Choroid plexus epithelial cell (primary cell): ENCODE data around the gene FRMD4A.

Experiments
- DNase-seq: peaks from one replicate; pipeline ENCODE4 v3.0.0-alpha.2; 2010; ENCODE audit warnings: low read depth
- H3K4me3 ChIP-seq: 2 replicates; pipeline ENCODE4 v1.5.1; 2011; ENCODE audit warnings: low read depth, mild to moderate bottlenecking, control low read depth, low read length, moderate library complexity
- CTCF ChIP-seq: conservative IDR thresholded peaks from 2 replicates; pipeline ENCODE4 v1.5.1; 2011; ENCODE audit warnings: low read depth, mild to moderate bottlenecking, control low read depth, inconsistent platforms, low read length, moderate library complexity

FRMD4A gene

GRCh38 chr10:14160299-14160698 lies 170.4 kb downstream of the FRMD4A start:
- no peak for DNase-seq
- no peak overlapping the region for H3K4me3 ChIP-seq
- no peak for TF ChIP-seq CTCF

- no peak for DNase-seq
- no peak for TF ChIP-seq CTCF
- no peak overlapping the region for H3K4me3 ChIP-seq
Observed at GRCh38 chr10:14158575-14158974, 172.1 kb downstream of the FRMD4A start.

GRCh38 chr10:14156104-14156503 lies 174.6 kb downstream of the FRMD4A start:
- H3K4me3 ChIP-seq = no peak overlapping the region
- TF ChIP-seq CTCF = no peak
- DNase-seq = no peak

- peak overlapping the region; percentile 42 for H3K4me3 ChIP-seq
- TF ChIP-seq CTCF = no peak
- DNase-seq = peak; percentile 62
Observed at GRCh38 chr10:14153570-14154055, 177.1 kb downstream of the FRMD4A start.

GRCh38 chr10:14151571-14151970 lies 179.2 kb downstream of the FRMD4A start:
- no peak for DNase-seq
- TF ChIP-seq CTCF = no peak
- H3K4me3 ChIP-seq = no peak overlapping the region

- TF ChIP-seq CTCF = no peak
- DNase-seq = no peak
- H3K4me3 ChIP-seq = no peak overlapping the region
Observed at GRCh38 chr10:14150526-14150925, 180.2 kb downstream of the FRMD4A start.

GRCh38 chr10:14146501-14146900 lies 184.2 kb downstream of the FRMD4A start:
- TF ChIP-seq CTCF = no peak
- no peak overlapping the region for H3K4me3 ChIP-seq
- DNase-seq = peak; percentile 3
